ENCODE measurements around the gene NMNAT3.

NMNAT3 gene

DNA sequence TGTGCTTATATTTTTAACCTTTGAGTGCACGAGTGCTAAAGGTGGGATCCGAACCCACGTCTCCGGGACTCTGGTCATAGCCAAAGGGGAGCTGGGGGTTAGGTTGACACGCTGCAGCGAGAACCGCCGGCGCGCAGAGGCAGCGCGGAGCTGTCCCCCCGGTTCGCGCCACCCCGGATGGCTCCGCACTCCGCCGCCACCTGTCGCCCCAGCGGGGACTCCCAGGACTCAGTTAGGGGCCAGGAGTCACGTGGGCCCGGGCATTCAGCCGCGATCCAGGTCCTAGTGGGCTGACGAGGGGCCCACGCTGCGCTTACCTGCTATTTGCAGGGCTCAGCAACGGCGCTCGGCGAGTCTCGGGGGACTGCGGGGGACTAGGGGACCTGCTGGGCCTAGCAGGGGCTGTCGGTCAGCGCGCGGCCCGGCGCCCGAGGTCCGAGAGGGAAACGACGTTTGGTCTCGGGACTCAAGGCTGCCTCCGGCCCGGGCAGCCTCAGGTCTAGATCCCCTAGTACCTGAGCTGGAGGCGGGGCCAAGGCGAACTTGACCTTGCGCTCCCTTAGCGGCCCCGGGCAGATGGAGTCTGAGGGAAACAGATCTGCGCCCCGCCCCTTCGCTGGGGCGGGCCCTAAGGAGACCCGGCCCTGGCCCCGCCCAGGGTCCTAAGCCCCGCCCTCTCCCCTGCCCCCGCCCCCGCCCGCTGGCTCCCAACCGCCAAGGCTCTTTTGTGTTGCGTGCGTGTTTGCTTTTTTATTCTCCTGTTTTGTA, at the start of gene NMNAT3:
Gene NMNAT3 (minus strand): TSS at position 585 of the 768 bp plus-strand sequence. CDS start 50,248 bp downstream, outside the sequence.
- Histone ChIP-seq H2AFZ (ENCODE audit: low read length) (peak within 1 kb of the TSS; percentile 88), H3K9me3 (ENCODE audit: insufficient read depth, low read depth, low read length) (no peaks in the 10 kb centered on the region), H3K79me2 (ENCODE audit: insufficient read depth, low read length) (no peaks in the 10 kb centered on the region), H3K9me2 (replicated peaks; ENCODE audit: low read depth, low read length) (no peaks in the 10 kb centered on the region), H3K4me1 (ENCODE audit: insufficient read depth, low read length, poor library complexity, severe bottlenecking) (peaks cover 5% of the 10 kb centered on the region), H3K27me3 (ENCODE audit: insufficient read depth, low read length, poor library complexity, severe bottlenecking) (no peaks in the 10 kb centered on the region), H3K9ac (ENCODE audit: low read depth, low read length, poor library complexity, severe bottlenecking) (peak within 1 kb of the TSS; percentile 70), H4K20me1 (ENCODE audit: insufficient read depth, low read length, poor library complexity, severe bottlenecking) (no peaks in the 10 kb centered on the region), H3F3A (ENCODE audit: low read depth) (no peaks in the 10 kb centered on the region), H3K4me2 (ENCODE audit: low read depth, low read length, poor library complexity, severe bottlenecking) (peak within 1 kb of the TSS; percentile 58), H3K4me3 (ENCODE audit: low read length, poor library complexity, severe bottlenecking) (peak within 1 kb of the TSS; percentile 79), H3K36me3 (ENCODE audit: insufficient read depth, low read length) (no peaks in the 10 kb centered on the region)
- no peak for TF ChIP-seq EZH2phosphoT487 (IDR thresholded peaks at IDR 0.05; ENCODE audit: borderline replicate concordance)
- TF ChIP-seq, protein P1, sequence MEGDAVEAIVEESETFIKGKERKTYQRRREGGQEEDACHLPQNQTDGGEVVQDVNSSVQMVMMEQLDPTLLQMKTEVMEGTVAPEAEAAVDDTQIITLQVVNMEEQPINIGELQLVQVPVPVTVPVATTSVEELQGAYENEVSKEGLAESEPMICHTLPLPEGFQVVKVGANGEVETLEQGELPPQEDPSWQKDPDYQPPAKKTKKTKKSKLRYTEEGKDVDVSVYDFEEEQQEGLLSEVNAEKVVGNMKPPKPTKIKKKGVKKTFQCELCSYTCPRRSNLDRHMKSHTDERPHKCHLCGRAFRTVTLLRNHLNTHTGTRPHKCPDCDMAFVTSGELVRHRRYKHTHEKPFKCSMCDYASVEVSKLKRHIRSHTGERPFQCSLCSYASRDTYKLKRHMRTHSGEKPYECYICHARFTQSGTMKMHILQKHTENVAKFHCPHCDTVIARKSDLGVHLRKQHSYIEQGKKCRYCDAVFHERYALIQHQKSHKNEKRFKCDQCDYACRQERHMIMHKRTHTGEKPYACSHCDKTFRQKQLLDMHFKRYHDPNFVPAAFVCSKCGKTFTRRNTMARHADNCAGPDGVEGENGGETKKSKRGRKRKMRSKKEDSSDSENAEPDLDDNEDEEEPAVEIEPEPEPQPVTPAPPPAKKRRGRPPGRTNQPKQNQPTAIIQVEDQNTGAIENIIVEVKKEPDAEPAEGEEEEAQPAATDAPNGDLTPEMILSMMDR (conservative IDR thresholded peaks at IDR 0.05; ENCODE audit: low read length) = no peak

DNA sequence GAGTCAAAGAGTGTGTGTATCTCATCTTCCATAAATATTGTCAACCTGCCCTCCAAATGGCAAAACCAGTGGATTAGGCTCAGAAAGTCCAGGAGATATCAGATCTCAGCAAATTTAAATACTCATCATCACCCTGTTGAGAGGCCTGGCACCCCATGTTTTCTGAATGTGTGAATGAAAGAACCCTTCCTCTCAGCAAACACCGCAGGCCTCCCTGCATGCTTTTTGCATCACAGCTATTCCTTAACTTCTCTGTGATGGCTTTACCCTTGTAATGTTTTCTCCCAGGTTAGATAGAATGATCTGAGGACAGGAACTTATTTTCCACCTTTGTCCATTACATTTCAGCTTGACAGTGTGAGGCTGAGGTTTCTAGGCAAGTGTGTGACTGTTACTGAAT, 43.6 kb upstream of the NMNAT3 start:
- Histone ChIP-seq H3K4me1 (ENCODE audit: insufficient read depth, low read length, poor library complexity, severe bottlenecking) (no peaks in the 10 kb centered on the region), H3F3A (ENCODE audit: low read depth) (no peaks in the 10 kb centered on the region), H3K79me2 (ENCODE audit: insufficient read depth, low read length) (no peaks in the 10 kb centered on the region), H3K4me2 (ENCODE audit: low read depth, low read length, poor library complexity, severe bottlenecking) (no peak overlapping the region), H3K27me3 (ENCODE audit: insufficient read depth, low read length, poor library complexity, severe bottlenecking) (no peaks in the 10 kb centered on the region), H3K36me3 (ENCODE audit: insufficient read depth, low read length) (no peaks in the 10 kb centered on the region), H3K9me3 (ENCODE audit: insufficient read depth, low read depth, low read length) (no peaks in the 10 kb centered on the region), H3K4me3 (ENCODE audit: low read length, poor library complexity, severe bottlenecking) (no peak overlapping the region), H2AFZ (ENCODE audit: low read length) (no peak overlapping the region), H4K20me1 (ENCODE audit: insufficient read depth, low read length, poor library complexity, severe bottlenecking) (no peaks in the 10 kb centered on the region), H3K9me2 (replicated peaks; ENCODE audit: low read depth, low read length) (no peaks in the 10 kb centered on the region), H3K9ac (ENCODE audit: low read depth, low read length, poor library complexity, severe bottlenecking) (no peak overlapping the region)
- TF ChIP-seq EZH2phosphoT487 (IDR thresholded peaks at IDR 0.05; ENCODE audit: borderline replicate concordance) = no peak
- TF ChIP-seq, protein P1 (conservative IDR thresholded peaks at IDR 0.05; ENCODE audit: low read length) = no peak

DNA sequence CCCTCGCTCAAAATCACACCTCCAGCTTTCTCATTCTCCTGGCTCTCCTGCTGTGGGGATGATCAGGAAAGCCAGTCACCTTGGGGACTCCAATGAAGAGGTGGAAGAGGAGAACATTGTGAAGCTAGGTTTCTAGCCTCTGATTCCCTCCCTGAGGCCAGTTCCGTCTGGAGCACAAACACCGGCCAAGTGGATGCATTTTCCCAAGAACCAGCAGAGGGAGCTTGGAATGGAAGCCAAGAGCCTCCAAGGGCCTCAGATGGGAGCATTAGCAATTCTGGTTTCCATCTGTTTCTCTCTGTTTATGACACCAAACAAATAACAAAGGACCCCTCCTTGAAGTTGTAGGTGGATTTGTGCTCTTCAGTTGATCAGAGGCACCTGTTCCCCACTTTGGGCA, 40.6 kb upstream of the NMNAT3 start:
- Histone ChIP-seq H3F3A (ENCODE audit: low read depth) (no peaks in the 10 kb centered on the region), H3K4me3 (ENCODE audit: low read length, poor library complexity, severe bottlenecking) (no peak overlapping the region), H3K79me2 (ENCODE audit: insufficient read depth, low read length) (no peaks in the 10 kb centered on the region), H4K20me1 (ENCODE audit: insufficient read depth, low read length, poor library complexity, severe bottlenecking) (no peaks in the 10 kb centered on the region), H3K9ac (ENCODE audit: low read depth, low read length, poor library complexity, severe bottlenecking) (no peak overlapping the region), H3K4me2 (ENCODE audit: low read depth, low read length, poor library complexity, severe bottlenecking) (no peak overlapping the region), H3K36me3 (ENCODE audit: insufficient read depth, low read length) (no peaks in the 10 kb centered on the region), H3K4me1 (ENCODE audit: insufficient read depth, low read length, poor library complexity, severe bottlenecking) (no peaks in the 10 kb centered on the region), H3K27me3 (ENCODE audit: insufficient read depth, low read length, poor library complexity, severe bottlenecking) (no peaks in the 10 kb centered on the region), H2AFZ (ENCODE audit: low read length) (no peak overlapping the region), H3K9me3 (ENCODE audit: insufficient read depth, low read depth, low read length) (no peaks in the 10 kb centered on the region), H3K9me2 (replicated peaks; ENCODE audit: low read depth, low read length) (no peaks in the 10 kb centered on the region)
- no peak for TF ChIP-seq EZH2phosphoT487 (IDR thresholded peaks at IDR 0.05; ENCODE audit: borderline replicate concordance)
- TF ChIP-seq, protein P1 (conservative IDR thresholded peaks at IDR 0.05; ENCODE audit: low read length) = peak; percentile 24; the same call in 1 of the 2 replicates

Measured in Loucy (cell line).